Endothelial cell of umbilical vein (primary cell): ENCODE results near the gene SLC23A1. TPM values are rescaled to one million over a fixed set of nuclear protein-coding genes. Genes with fewer than 3 reads are reported as not detected.

Experiments
- BruUV-seq: library from RNA; stranded (reverse); fragments of 400-500 nt; replicated peaks from 2 replicates; lab custom pipeline; 2021; lab: Mats Ljungman, UMichigan
- CTCF ChIA-PET: fragments of 300-600, 350-600 bp; sonication (Branson Sonifier 250); formaldehyde crosslinking; loops from one replicate; lab custom pipeline; 2021; ENCODE audit warnings: antibody characterized with exemption, inconsistent platforms; lab: Charles Lee
- POLR2A ChIA-PET: fragments of 300-600, 350-600 bp; sonication (Branson Sonifier 250); formaldehyde crosslinking; loops from one replicate; lab custom pipeline; 2021; ENCODE audit warnings: antibody characterized with exemption, inconsistent platforms; lab: Charles Lee
- DNase-seq: peaks from one replicate; pipeline ENCODE4 v3.0.0-alpha.2; 2011; ENCODE audit warnings: low read depth, low spot score
- FAIRE-seq: peaks from 2 replicates; lab custom pipeline; 2011; peaks lifted over from hg19 to GRCh38; lab: Jason Lieb, UNC
- H2AFZ ChIP-seq: 2 replicates; pipeline ENCODE4 v1.6.0; 2012; ENCODE audit warnings: low read depth, low read length, control low read depth, inconsistent platforms
- H3K27ac ChIP-seq: 2 replicates; pipeline ENCODE4 v1.5.1; 2011; ENCODE audit warnings: low read depth, mild to moderate bottlenecking, control low read depth, low read length, moderate library complexity; ENCODE audit not compliant: insufficient read depth
- H3K27me3 ChIP-seq, 2 experiments: 2 replicates each; pipeline versions ENCODE4 v1.6.0 to v1.6.1; 2011; ENCODE audit warnings: low read length in 2 of 2, mixed read lengths in 1 of 2; ENCODE audit not compliant: control insufficient read depth in 2 of 2, insufficient read depth in 2 of 2
- H3K36me3 ChIP-seq, 2 experiments: 2 replicates in 1 of 2; 3 replicates in 1 of 2; pipeline ENCODE4 v1.5.1; 2011; ENCODE audit warnings: low read length in 2 of 2, mild to moderate bottlenecking in 1 of 2, moderate library complexity in 1 of 2; ENCODE audit not compliant: control insufficient read depth in 2 of 2, insufficient read depth in 2 of 2; ENCODE audit errors: extremely low read depth in 1 of 2
- H3K4me1 ChIP-seq: 3 replicates; pipeline ENCODE4 v1.5.1; 2011; ENCODE audit warnings: mild to moderate bottlenecking, low read length; ENCODE audit not compliant: control insufficient read depth, insufficient read depth; ENCODE audit errors: extremely low read depth
- H3K4me2 ChIP-seq: 2 replicates; pipeline ENCODE4 v1.6.1; 2011; ENCODE audit warnings: low read length, control low read depth, mixed read lengths; ENCODE audit not compliant: insufficient read depth
- H3K4me3 ChIP-seq, 3 experiments: fragments of 200-600 bp in 1 of 3; sonication (generic), shearing (Covaris generic) in 1 of 3; replicated peaks in 1 of 3; 2 replicates each; pipeline ENCODE4 v1.5.1; 2011 to 2016; ENCODE audit warnings: control low read depth in 3 of 3, low read length in 3 of 3, mild to moderate bottlenecking in 2 of 3, inconsistent platforms in 1 of 3, low read depth in 1 of 3, moderate library complexity in 1 of 3; ENCODE audit not compliant: insufficient read depth in 1 of 3
- H3K79me2 ChIP-seq: 2 replicates; pipeline ENCODE4 v1.6.0; 2012; ENCODE audit warnings: low read length, inconsistent platforms; ENCODE audit not compliant: control insufficient read depth, insufficient read depth
- H3K9ac ChIP-seq: replicated peaks from 2 replicates; pipeline ENCODE3; 2011; ENCODE audit warnings: low read length, control low read depth; ENCODE audit not compliant: insufficient read depth; ENCODE audit errors: extremely low read depth
- H3K9me1 ChIP-seq: replicated peaks from 3 replicates; pipeline ENCODE4 v1.6.0; 2011; ENCODE audit warnings: mild to moderate bottlenecking, low read length; ENCODE audit not compliant: control insufficient read depth, insufficient read depth; ENCODE audit errors: extremely low read depth
- H3K9me3 ChIP-seq: replicated peaks from 2 replicates; pipeline ENCODE4 v1.5.1; 2012; ENCODE audit warnings: low read length, inconsistent platforms; ENCODE audit not compliant: control insufficient read depth, insufficient read depth
- H4K20me1 ChIP-seq: replicated peaks from 2 replicates; pipeline ENCODE3; 2011; ENCODE audit warnings: mild to moderate bottlenecking, low read length; ENCODE audit not compliant: control insufficient read depth, insufficient read depth; ENCODE audit errors: extremely low read depth
- EZH2 ChIP-seq: IDR thresholded peaks from 2 replicates; pipeline ENCODE4 v1.6.1; 2012; ENCODE audit warnings: borderline replicate concordance, low read depth, mild to moderate bottlenecking, moderate library complexity, low read length, inconsistent platforms; ENCODE audit not compliant: severe bottlenecking
- FOS ChIP-seq: IDR thresholded peaks from 2 replicates; pipeline ENCODE4 v1.6.1; 2011; ENCODE audit warnings: mild to moderate bottlenecking, low read length, moderate library complexity, borderline replicate concordance; ENCODE audit not compliant: insufficient read depth
- GATA2 ChIP-seq: IDR thresholded peaks from 2 replicates; pipeline ENCODE4 v1.7.0; 2011; ENCODE audit warnings: low read depth, mild to moderate bottlenecking, moderate library complexity, mixed read lengths, low read length; ENCODE audit not compliant: insufficient read length, insufficient read depth
- JUN ChIP-seq: IDR thresholded peaks from 2 replicates; pipeline ENCODE4 v1.6.1; 2011; ENCODE audit warnings: borderline replicate concordance, low read depth; ENCODE audit not compliant: insufficient read length, insufficient read depth
- MYC ChIP-seq: IDR thresholded peaks from one replicate; pipeline ENCODE4 v1.6.1; 2011; ENCODE audit warnings: mild to moderate bottlenecking, low read depth, low read length
- POLR2A ChIP-seq: IDR thresholded peaks from 2 replicates; pipeline ENCODE4 v1.6.1; 2012; ENCODE audit warnings: low read depth, mild to moderate bottlenecking, control low read depth, low read length
- POLR2AphosphoS5 ChIP-seq: IDR thresholded peaks from 2 replicates; pipeline ENCODE4 v1.6.1; 2012; ENCODE audit warnings: low read depth, mild to moderate bottlenecking, control low read depth, low read length, moderate library complexity; ENCODE audit not compliant: insufficient read depth
- dilution Hi-C: fragments of 300-500 bp; cut with MboI; formaldehyde crosslinking; loops from one replicate; pipeline ENCODE4 v1.15.0; 2019; ENCODE audit warnings: low sequenced_read_pairs; ENCODE audit not compliant: extremely low pct_ligation_motif_present
- intact Hi-C: fragments of 100-400 bp; cut with micrococcal nuclease; formaldehyde crosslinking; loops from one replicate; pipeline ENCODE4 v1.10.0; 2022
- polyA plus RNA-seq, 4 experiments: library from polyadenylated mRNA; depleted of rRNA in 3 of 4; stranded (reverse) in 3 of 4; unstranded in 1 of 4; fragments of >200 nt; gene quantifications; 2 replicates each; pipeline versions ENCODE4 v1.2.1 to v1.2.3, GENCODE V29; 2011 to 2012; ENCODE audit warnings: missing spikeins in 1 of 4
- total RNA-seq: library from RNA; stranded (reverse); gene quantifications from 2 replicates; pipeline ENCODE4 v1.2.3, GENCODE V29; 2021
- TF ChIP-seq, protein P1 (sequence below): IDR thresholded peaks from 2 replicates; pipeline ENCODE4 v1.6.1; 2011; ENCODE audit not compliant: insufficient read depth, insufficient read length
- TF ChIP-seq, protein P2 (sequence below), 2 donors: IDR thresholded peaks; 1 replicate in 1 of 2; 2 replicates in 1 of 2; pipeline ENCODE4 v1.5.1; 2011; ENCODE audit warnings: low read length in 2 of 2, mild to moderate bottlenecking in 2 of 2, moderate library complexity in 2 of 2, control low read depth in 1 of 2, inconsistent platforms in 1 of 2, low read depth in 1 of 2; ENCODE audit not compliant: insufficient read depth in 1 of 2; ENCODE audit errors: extremely low read depth in 1 of 2

The SLC23A1 gene
- total and polyA plus RNA-seq, 2 donors (not counting 3 experiments of a cell fraction or from before 2014, with no cell fraction given) = not detected

DNA sequence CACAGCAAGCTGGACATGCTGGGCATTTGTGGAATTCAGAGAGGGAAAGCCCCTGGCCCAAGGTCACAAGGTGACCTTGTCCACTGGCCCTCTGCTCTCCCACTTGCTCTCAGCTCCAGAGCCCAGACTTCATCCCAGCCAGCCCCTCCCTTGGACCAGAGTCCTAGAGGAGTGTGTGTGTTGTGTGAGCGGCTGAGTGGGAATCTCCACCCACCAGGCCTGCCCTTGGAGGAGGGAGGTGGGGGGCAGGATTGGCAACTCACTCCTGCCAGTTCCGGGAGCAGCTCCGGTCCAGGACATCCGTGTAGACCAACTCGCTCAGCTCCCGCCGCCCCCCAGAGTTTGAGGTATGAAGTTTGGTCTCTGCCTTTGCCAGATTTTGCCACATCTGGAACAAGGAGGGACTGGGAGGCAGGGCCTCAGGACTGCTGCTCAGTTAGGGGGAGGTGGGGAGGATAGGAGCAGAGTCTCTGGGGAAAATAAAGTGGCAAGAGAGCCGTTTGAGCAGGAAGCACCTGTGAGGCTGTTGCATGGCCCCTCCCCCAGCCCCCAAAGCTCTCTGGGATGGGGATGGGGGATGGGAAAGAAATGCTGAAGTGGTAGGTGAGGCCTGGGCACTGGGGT is 5.2 kb upstream of the SLC23A1 start:
- Histone ChIP-seq H3K79me2 (no peaks in the 10 kb centered on the region), H3K9me1 (no peaks in the 10 kb centered on the region), H3K36me3 (no peaks in the 10 kb centered on the region), H4K20me1 (no peaks in the 10 kb centered on the region), H3K9ac (no peak overlapping the region), H3K27ac (no peak overlapping the region), H3K4me2 (no peak overlapping the region), H3K9me3 (no peaks in the 10 kb centered on the region), H2AFZ (peak overlapping the region; percentile 35), H3K27me3 (peaks cover 0 to under 1% of the 10 kb centered on the region in 2 experiments), H3K4me1 (peaks cover 6% of the 10 kb centered on the region), H3K4me3 (no peak overlapping the region)
- ChIA-PET POLR2A (interaction anchor here (0.6 to 1.1 kb wide), 2 partner anchors 46 to 210 kb away, joined by 4 to 10 read pairs; partner anchors contain the start of gene PAIP2), CTCF (interaction anchor here (1.4 kb wide), 1 partner anchor 23 kb away, joined by 5 read pairs; no protein-coding TSS in a partner anchor)
- dilution Hi-C loops (no loop called here), intact Hi-C loops (no loop called here)
- no TSS peak for BruUV-seq
- DNase-seq (peak; percentile 54), FAIRE-seq (peak; percentile 62)
- TF ChIP-seq POLR2A (no peak), EZH2 (no peak), GATA2 (no peak), MYC (no peak), JUN (no peak), POLR2AphosphoS5 (no peak), FOS (no peak)
- TF ChIP-seq, protein P1, sequence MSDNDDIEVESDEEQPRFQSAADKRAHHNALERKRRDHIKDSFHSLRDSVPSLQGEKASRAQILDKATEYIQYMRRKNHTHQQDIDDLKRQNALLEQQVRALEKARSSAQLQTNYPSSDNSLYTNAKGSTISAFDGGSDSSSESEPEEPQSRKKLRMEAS = no peak
- TF ChIP-seq, protein P2, sequence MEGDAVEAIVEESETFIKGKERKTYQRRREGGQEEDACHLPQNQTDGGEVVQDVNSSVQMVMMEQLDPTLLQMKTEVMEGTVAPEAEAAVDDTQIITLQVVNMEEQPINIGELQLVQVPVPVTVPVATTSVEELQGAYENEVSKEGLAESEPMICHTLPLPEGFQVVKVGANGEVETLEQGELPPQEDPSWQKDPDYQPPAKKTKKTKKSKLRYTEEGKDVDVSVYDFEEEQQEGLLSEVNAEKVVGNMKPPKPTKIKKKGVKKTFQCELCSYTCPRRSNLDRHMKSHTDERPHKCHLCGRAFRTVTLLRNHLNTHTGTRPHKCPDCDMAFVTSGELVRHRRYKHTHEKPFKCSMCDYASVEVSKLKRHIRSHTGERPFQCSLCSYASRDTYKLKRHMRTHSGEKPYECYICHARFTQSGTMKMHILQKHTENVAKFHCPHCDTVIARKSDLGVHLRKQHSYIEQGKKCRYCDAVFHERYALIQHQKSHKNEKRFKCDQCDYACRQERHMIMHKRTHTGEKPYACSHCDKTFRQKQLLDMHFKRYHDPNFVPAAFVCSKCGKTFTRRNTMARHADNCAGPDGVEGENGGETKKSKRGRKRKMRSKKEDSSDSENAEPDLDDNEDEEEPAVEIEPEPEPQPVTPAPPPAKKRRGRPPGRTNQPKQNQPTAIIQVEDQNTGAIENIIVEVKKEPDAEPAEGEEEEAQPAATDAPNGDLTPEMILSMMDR (IDR thresholded peaks at IDR 0.05; ENCODE audit: extremely low read depth in 1 of 2, insufficient read depth in 1 of 2, low read depth in 1 of 2, low read length in 2 of 2) = no peak
